DOHH2 (cell line): ENCODE results near the gene ADAM10.

Source experiments
- H3F3A ChIP-seq: fragments of 200-600 bp; sonication (generic), shearing (Covaris generic); 2 replicates; pipeline ENCODE4 v1.6.0; 2016; ENCODE audit warnings: antibody characterized with exemption, mild to moderate bottlenecking; ENCODE audit not compliant: control insufficient read depth, insufficient read depth
- H3K27ac ChIP-seq: fragments of 200-600 bp; sonication (generic); 2 replicates; pipeline ENCODE4 v1.5.1; 2014; ENCODE audit warnings: low read depth, mild to moderate bottlenecking, low read length, moderate library complexity
- H3K27me3 ChIP-seq: fragments of 200-600 bp; sonication (generic); 2 replicates; pipeline ENCODE4 v1.6.1; 2014; ENCODE audit warnings: mild to moderate bottlenecking, low read length, mixed read lengths; ENCODE audit not compliant: control insufficient read depth
- H3K36me3 ChIP-seq: fragments of 200-600 bp; sonication (generic); 2 replicates; pipeline ENCODE4 v1.6.1; 2014; ENCODE audit warnings: mild to moderate bottlenecking, low read length, moderate library complexity, mixed read lengths; ENCODE audit not compliant: control insufficient read depth
- H3K4me1 ChIP-seq: fragments of 200-600 bp; sonication (generic); 2 replicates; pipeline ENCODE4 v1.6.1; 2014; ENCODE audit warnings: mild to moderate bottlenecking, low read length, mixed read lengths; ENCODE audit not compliant: control insufficient read depth
- H3K4me2 ChIP-seq: fragments of 200-600 bp; sonication (generic); 2 replicates; pipeline ENCODE4 v1.6.0; 2014; ENCODE audit warnings: mild to moderate bottlenecking, low read length, moderate library complexity
- H3K4me3 ChIP-seq: fragments of 200-600 bp; sonication (generic); 2 replicates; pipeline ENCODE4 v1.5.1; 2014; ENCODE audit warnings: mild to moderate bottlenecking, low read length, mixed read lengths
- H3K79me2 ChIP-seq: fragments of 200-600 bp; sonication (generic); 2 replicates; pipeline ENCODE4 v1.6.1; 2014; ENCODE audit warnings: mild to moderate bottlenecking, low read length, mixed read lengths; ENCODE audit not compliant: control insufficient read depth
- H3K9me2 ChIP-seq: fragments of 200-600 bp; sonication (generic); replicated peaks from 2 replicates; pipeline ENCODE4 v1.6.1; 2014; ENCODE audit warnings: mild to moderate bottlenecking, low read length, mixed read lengths; ENCODE audit not compliant: control insufficient read depth
- H3K9me3 ChIP-seq: fragments of 200-600 bp; sonication (generic); 2 replicates; pipeline ENCODE4 v1.6.1; 2014; ENCODE audit warnings: antibody characterized with exemption, low read length, mixed read lengths; ENCODE audit not compliant: control insufficient read depth, insufficient read depth
- H4K20me1 ChIP-seq: fragments of 200-600 bp; sonication (generic); 2 replicates; pipeline ENCODE4 v1.6.0; 2014; ENCODE audit warnings: low read depth, mild to moderate bottlenecking, antibody characterized with exemption, low read length, moderate library complexity; ENCODE audit not compliant: control insufficient read depth, insufficient read depth
- EZH2phosphoT487 ChIP-seq: fragments of 200-600 bp; sonication (generic); IDR thresholded peaks from 2 replicates; pipeline ENCODE4 v1.6.1; 2017; ENCODE audit warnings: borderline replicate concordance, mild to moderate bottlenecking, antibody characterized with exemption, low read length, moderate library complexity, mixed read lengths
- TF ChIP-seq, protein P1 (sequence below): fragments of 200-600 bp; sonication (generic); IDR thresholded peaks from one replicate; pipeline ENCODE4 v1.5.1; 2014; ENCODE audit warnings: antibody characterized with exemption, mild to moderate bottlenecking, low read depth, low read length; ENCODE audit not compliant: poor library complexity, severe bottlenecking

Gene ADAM10

DNA sequence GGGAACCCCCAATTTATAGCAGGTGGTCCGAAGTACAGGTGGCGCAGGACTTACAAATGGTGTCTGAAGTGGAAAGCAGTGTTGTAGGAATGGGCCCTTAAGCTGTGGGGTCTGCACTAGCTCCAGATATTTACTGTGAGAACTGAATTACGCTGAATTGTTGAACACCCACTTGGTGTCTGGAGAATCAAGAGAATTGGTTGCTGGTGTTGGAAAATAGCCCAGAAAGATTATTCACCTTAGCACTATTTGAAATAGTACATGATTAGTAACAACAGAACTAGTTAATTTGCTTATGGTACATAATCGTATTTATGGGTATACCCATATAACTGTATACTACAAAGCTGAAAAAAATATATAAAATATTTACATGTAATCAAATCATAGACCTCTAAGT lies 64.8 kb downstream of the ADAM10 start:
- H3K9me2 ChIP-seq = no peaks in the 10 kb centered on the region
- peaks cover 4% of the 10 kb centered on the region; the same call in 1 of the 2 replicates for H4K20me1 ChIP-seq
- H3F3A ChIP-seq = no peaks in the 10 kb centered on the region
- no peaks in the 10 kb centered on the region for H3K27me3 ChIP-seq
- no peak for TF ChIP-seq EZH2phosphoT487
- TF ChIP-seq, protein P1, sequence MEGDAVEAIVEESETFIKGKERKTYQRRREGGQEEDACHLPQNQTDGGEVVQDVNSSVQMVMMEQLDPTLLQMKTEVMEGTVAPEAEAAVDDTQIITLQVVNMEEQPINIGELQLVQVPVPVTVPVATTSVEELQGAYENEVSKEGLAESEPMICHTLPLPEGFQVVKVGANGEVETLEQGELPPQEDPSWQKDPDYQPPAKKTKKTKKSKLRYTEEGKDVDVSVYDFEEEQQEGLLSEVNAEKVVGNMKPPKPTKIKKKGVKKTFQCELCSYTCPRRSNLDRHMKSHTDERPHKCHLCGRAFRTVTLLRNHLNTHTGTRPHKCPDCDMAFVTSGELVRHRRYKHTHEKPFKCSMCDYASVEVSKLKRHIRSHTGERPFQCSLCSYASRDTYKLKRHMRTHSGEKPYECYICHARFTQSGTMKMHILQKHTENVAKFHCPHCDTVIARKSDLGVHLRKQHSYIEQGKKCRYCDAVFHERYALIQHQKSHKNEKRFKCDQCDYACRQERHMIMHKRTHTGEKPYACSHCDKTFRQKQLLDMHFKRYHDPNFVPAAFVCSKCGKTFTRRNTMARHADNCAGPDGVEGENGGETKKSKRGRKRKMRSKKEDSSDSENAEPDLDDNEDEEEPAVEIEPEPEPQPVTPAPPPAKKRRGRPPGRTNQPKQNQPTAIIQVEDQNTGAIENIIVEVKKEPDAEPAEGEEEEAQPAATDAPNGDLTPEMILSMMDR = no peak
- H3K36me3 ChIP-seq = no peaks in the 10 kb centered on the region
- no peak overlapping the region for H3K4me3 ChIP-seq
- no peak overlapping the region for H3K27ac ChIP-seq
- no peaks in the 10 kb centered on the region for H3K9me3 ChIP-seq
- peaks cover 35% of the 10 kb centered on the region for H3K79me2 ChIP-seq
- H3K4me2 ChIP-seq = no peak overlapping the region
- peaks cover 8% of the 10 kb centered on the region for H3K4me1 ChIP-seq

GRCh38 chr15:58684036-58684710 lies 65.3 kb downstream of the ADAM10 start:
- no peak overlapping the region for H3K4me2 ChIP-seq
- peaks cover 4% of the 10 kb centered on the region; the same call in 1 of the 2 replicates for H4K20me1 ChIP-seq
- H3K9me2 ChIP-seq = no peaks in the 10 kb centered on the region
- no peaks in the 10 kb centered on the region for H3K9me3 ChIP-seq
- H3K4me3 ChIP-seq = no peak overlapping the region
- H3K27ac ChIP-seq = no peak overlapping the region
- H3K27me3 ChIP-seq = no peaks in the 10 kb centered on the region
- TF ChIP-seq EZH2phosphoT487 = no peak
- TF ChIP-seq, protein P1 = no peak
- peaks cover 8% of the 10 kb centered on the region for H3K4me1 ChIP-seq
- H3K79me2 ChIP-seq = peaks cover 31% of the 10 kb centered on the region
- no peaks in the 10 kb centered on the region for H3F3A ChIP-seq
- no peaks in the 10 kb centered on the region for H3K36me3 ChIP-seq

GRCh38 chr15:58682234-58682633 lies 67.3 kb downstream of the ADAM10 start:
- Histone ChIP-seq H3K79me2 (peaks cover 15% of the 10 kb centered on the region), H3K27ac (no peak overlapping the region), H3K4me2 (no peak overlapping the region), H4K20me1 (peaks cover 4% of the 10 kb centered on the region; the same call in 1 of the 2 replicates), H3K27me3 (no peaks in the 10 kb centered on the region), H3F3A (no peaks in the 10 kb centered on the region), H3K4me3 (no peak overlapping the region), H3K9me3 (no peaks in the 10 kb centered on the region), H3K4me1 (peaks cover 8% of the 10 kb centered on the region), H3K36me3 (peaks cover 6% of the 10 kb centered on the region; the same call in 1 of the 2 replicates), H3K9me2 (no peaks in the 10 kb centered on the region)
- TF ChIP-seq, protein P1 = no peak
- no peak for TF ChIP-seq EZH2phosphoT487
